ENCODE data around the gene ZNF618.

GRCh38 chr9:113953531-113953930, 77.4 kb downstream of the ZNF618 start:
- TF ChIP-seq POLR2A (IDR thresholded peaks at IDR 0.05; ENCODE audit: low read depth, low read length): no peak
- no peak for TF ChIP-seq POLR2AphosphoS5 (IDR thresholded peaks at IDR 0.05; ENCODE audit: low read depth, low read length)
- no peak for TF ChIP-seq TAF1 (IDR thresholded peaks at IDR 0.05; ENCODE audit: borderline replicate concordance, low read depth, low read length)

Data from GM12892 (cell line).